ENCODE data around the gene SSR4. TPM values are rescaled to one million over a fixed set of nuclear protein-coding genes. Genes with fewer than 3 reads are reported as not detected.

The SSR4 gene
- total RNA-seq, 1 experiment from 2014 or later: 182 TPM

DNA sequence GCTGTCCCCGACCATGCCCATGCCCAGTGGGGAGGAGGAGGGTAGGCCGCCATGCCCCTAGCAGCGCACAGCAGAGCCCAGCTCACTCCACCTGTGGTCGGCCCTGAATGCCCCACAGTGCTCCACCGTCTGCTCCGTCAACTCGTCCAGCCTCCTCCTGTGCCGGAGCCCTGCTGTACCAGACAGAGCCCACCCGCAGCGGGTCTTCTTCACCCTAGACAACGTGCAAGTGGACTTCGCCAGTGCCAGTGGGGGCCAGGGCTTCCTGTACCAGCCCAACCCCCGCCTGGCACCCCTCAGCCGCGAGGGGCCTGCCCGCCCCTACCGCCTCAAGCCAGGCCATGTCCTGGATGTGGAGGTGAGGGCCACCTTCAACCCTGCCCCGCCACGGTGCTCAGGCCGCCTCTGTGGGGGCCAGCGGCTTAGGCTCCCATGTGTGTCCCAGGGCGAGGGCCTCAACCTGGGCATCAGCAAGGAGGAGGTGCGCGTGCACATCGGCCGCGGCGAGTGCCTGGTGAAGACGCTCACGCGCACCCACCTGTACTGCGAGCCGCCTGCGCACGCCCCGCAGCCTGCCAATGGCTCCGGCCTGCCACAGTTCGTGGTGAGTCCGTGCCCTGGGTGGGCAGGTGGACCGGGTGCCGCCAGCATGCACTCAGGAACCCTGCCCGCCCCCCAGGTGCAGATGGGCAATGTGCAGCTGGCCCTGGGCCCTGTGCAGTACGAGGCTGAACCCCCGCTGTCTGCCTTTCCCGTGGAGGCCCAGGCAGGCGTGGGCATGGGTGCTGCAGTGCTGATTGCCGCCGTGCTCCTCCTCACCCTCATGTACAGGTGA lies 20.5 kb upstream of the SSR4 start:
- Histone ChIP-seq H3K79me2 (ENCODE audit: insufficient read depth, low read length) (no peaks in the 10 kb centered on the region), H3K9me2 (ENCODE audit: insufficient read depth) (no peaks in the 10 kb centered on the region), H3K27me3 (ENCODE audit: insufficient read depth, low read length) (no peaks in the 10 kb centered on the region), H3K9ac (ENCODE audit: low read length) (no peak overlapping the region), H3K4me2 (ENCODE audit: low read length) (no peak overlapping the region), H4K20me1 (ENCODE audit: insufficient read depth) (no peaks in the 10 kb centered on the region), H3K27ac (ENCODE audit: low read depth, low read length) (no peak overlapping the region), H3K4me3 (replicated peaks in 1 of 2; ENCODE audit: low read depth in 1 of 2, low read length in 2 of 2) (no peak overlapping the region), H3K36me3 (ENCODE audit: control insufficient read depth in 1 of 2, insufficient read depth in 2 of 2, low read length in 2 of 2) (no peaks in the 10 kb centered on the region), H2AFZ (ENCODE audit: low read depth, low read length, poor library complexity, severe bottlenecking) (no peak overlapping the region), H3K9me3 (ENCODE audit: control insufficient read depth in 1 of 2, insufficient read depth in 1 of 2, low read depth in 1 of 2, low read length in 2 of 2) (no peaks in the 10 kb centered on the region), H3K4me1 (ENCODE audit: control insufficient read depth in 1 of 2, insufficient read depth in 2 of 2, low read length in 2 of 2) (peaks cover 0 to 6% of the 10 kb centered on the region in 2 experiments; a peak in 1 of 4 replicates)
- no peak for ATAC-seq
- BruUV-seq (replicated peaks): no TSS peak
- intact Hi-C loops (cut with micrococcal nuclease): no loop called here
- POLR2A ChIA-PET: no interaction called here
- CTCF ChIA-PET: no interaction called here
- RAD21 ChIA-PET (ENCODE audit: low non-redundant PET in 1 of 2, low total read pairs in 2 of 2, uncharacterized antibody in 2 of 2, unreplicated experiment in 2 of 2): no interaction called here
- TF ChIP-seq POLR2AphosphoS5 (IDR thresholded peaks at IDR 0.05; ENCODE audit: low read depth, low read length): no peak
- TF ChIP-seq FOSL1 (IDR thresholded peaks at IDR 0.05; ENCODE audit: low read depth): no peak
- no peak for TF ChIP-seq RAD21 (IDR thresholded peaks at IDR 0.05; ENCODE audit: low read depth)
- TF ChIP-seq, protein P1, sequence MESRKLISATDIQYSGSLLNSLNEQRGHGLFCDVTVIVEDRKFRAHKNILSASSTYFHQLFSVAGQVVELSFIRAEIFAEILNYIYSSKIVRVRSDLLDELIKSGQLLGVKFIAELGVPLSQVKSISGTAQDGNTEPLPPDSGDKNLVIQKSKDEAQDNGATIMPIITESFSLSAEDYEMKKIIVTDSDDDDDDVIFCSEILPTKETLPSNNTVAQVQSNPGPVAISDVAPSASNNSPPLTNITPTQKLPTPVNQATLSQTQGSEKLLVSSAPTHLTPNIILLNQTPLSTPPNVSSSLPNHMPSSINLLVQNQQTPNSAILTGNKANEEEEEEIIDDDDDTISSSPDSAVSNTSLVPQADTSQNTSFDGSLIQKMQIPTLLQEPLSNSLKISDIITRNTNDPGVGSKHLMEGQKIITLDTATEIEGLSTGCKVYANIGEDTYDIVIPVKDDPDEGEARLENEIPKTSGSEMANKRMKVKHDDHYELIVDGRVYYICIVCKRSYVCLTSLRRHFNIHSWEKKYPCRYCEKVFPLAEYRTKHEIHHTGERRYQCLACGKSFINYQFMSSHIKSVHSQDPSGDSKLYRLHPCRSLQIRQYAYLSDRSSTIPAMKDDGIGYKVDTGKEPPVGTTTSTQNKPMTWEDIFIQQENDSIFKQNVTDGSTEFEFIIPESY (IDR thresholded peaks at IDR 0.05; ENCODE audit: extremely low read depth, insufficient replicate concordance, low read length): no peak
- TF ChIP-seq SRF (IDR thresholded peaks at IDR 0.05; ENCODE audit: low read depth): no peak
- no peak for TF ChIP-seq ZNF274 (IDR thresholded peaks at IDR 0.05; ENCODE audit: low read depth, low read length)
- no peak for DNase-seq (ENCODE audit: low read depth, low spot score)

All from HCT116 (cell line).